ENCODE data around the gene CC2D2A.

Gene CC2D2A

GRCh38 chr4:15469402-15470127, at the start of gene CC2D2A:
TSS of gene CC2D2A (plus strand) at chr4:15469882. CDS start at chr4:15475933, 6,051 bp downstream.
- peak within 1 kb of the TSS; percentile 88 for H3K4me3 ChIP-seq (ENCODE audit: low read depth, low read length)
- no peaks in the 10 kb centered on the region for H3K4me1 ChIP-seq
- H2AFZ ChIP-seq, result peak within 1 kb of the TSS; percentile 73
- no peak within 1 kb of the TSS for H3K9ac ChIP-seq
- peak within 1 kb of the TSS; percentile 88 for H3K4me2 ChIP-seq (ENCODE audit: low read length)
- no peaks in the 10 kb centered on the region for H3K9me3 ChIP-seq (ENCODE audit: control insufficient read depth, low read length)
- H3K27ac ChIP-seq, result peak within 1 kb of the TSS; percentile 47
- H3K79me2 ChIP-seq, result no peaks in the 10 kb centered on the region
- no peaks in the 10 kb centered on the region for H3K36me3 ChIP-seq (ENCODE audit: control insufficient read depth, insufficient read depth, low read length)
- no peaks in the 10 kb centered on the region for H3K27me3 ChIP-seq (ENCODE audit: control insufficient read depth, insufficient read depth, low read length)
- TF ChIP-seq, protein P1, sequence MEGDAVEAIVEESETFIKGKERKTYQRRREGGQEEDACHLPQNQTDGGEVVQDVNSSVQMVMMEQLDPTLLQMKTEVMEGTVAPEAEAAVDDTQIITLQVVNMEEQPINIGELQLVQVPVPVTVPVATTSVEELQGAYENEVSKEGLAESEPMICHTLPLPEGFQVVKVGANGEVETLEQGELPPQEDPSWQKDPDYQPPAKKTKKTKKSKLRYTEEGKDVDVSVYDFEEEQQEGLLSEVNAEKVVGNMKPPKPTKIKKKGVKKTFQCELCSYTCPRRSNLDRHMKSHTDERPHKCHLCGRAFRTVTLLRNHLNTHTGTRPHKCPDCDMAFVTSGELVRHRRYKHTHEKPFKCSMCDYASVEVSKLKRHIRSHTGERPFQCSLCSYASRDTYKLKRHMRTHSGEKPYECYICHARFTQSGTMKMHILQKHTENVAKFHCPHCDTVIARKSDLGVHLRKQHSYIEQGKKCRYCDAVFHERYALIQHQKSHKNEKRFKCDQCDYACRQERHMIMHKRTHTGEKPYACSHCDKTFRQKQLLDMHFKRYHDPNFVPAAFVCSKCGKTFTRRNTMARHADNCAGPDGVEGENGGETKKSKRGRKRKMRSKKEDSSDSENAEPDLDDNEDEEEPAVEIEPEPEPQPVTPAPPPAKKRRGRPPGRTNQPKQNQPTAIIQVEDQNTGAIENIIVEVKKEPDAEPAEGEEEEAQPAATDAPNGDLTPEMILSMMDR (IDR thresholded peaks at IDR 0.05), result no peak

- no peak overlapping the region for H2AFZ ChIP-seq
- H3K36me3 ChIP-seq (ENCODE audit: control insufficient read depth, insufficient read depth, low read length), result no peaks in the 10 kb centered on the region
- H3K27ac ChIP-seq, result no peak overlapping the region
- H3K4me2 ChIP-seq (ENCODE audit: low read length), result no peak overlapping the region
- TF ChIP-seq, protein P1 (IDR thresholded peaks at IDR 0.05), result no peak
- H3K4me1 ChIP-seq, result peaks cover 3% of the 10 kb centered on the region
- H3K9me3 ChIP-seq (ENCODE audit: control insufficient read depth, low read length), result no peaks in the 10 kb centered on the region
- no peaks in the 10 kb centered on the region for H3K27me3 ChIP-seq (ENCODE audit: control insufficient read depth, insufficient read depth, low read length)
- no peak overlapping the region for H3K9ac ChIP-seq
- no peaks in the 10 kb centered on the region for H3K79me2 ChIP-seq
- H3K4me3 ChIP-seq (ENCODE audit: low read depth, low read length), result no peak overlapping the region
These were observed 49.0 kb upstream of the CC2D2A start for GRCh38 chr4:15420642-15421041.

- Histone ChIP-seq H3K27me3 (ENCODE audit: control insufficient read depth, insufficient read depth, low read length) (no peaks in the 10 kb centered on the region), H3K9me3 (ENCODE audit: control insufficient read depth, low read length) (no peaks in the 10 kb centered on the region), H3K4me3 (ENCODE audit: low read depth, low read length) (no peak overlapping the region), H3K4me2 (ENCODE audit: low read length) (no peak overlapping the region), H3K27ac (no peak overlapping the region), H2AFZ (no peak overlapping the region), H3K9ac (no peak overlapping the region), H3K79me2 (no peaks in the 10 kb centered on the region), H3K4me1 (no peaks in the 10 kb centered on the region), H3K36me3 (ENCODE audit: control insufficient read depth, insufficient read depth, low read length) (no peaks in the 10 kb centered on the region)
- TF ChIP-seq, protein P1 (IDR thresholded peaks at IDR 0.05), result no peak
These were observed 46.4 kb upstream of the CC2D2A start for GRCh38 chr4:15423285-15423711.

GRCh38 chr4:15425520-15425919, 44.2 kb upstream of the CC2D2A start:
- Histone ChIP-seq H3K9ac (no peak overlapping the region), H3K27ac (no peak overlapping the region), H3K9me3 (ENCODE audit: control insufficient read depth, low read length) (no peaks in the 10 kb centered on the region), H3K79me2 (no peaks in the 10 kb centered on the region), H3K4me2 (ENCODE audit: low read length) (no peak overlapping the region), H3K4me3 (ENCODE audit: low read depth, low read length) (no peak overlapping the region), H2AFZ (no peak overlapping the region), H3K27me3 (ENCODE audit: control insufficient read depth, insufficient read depth, low read length) (no peaks in the 10 kb centered on the region), H3K36me3 (ENCODE audit: control insufficient read depth, insufficient read depth, low read length) (no peaks in the 10 kb centered on the region), H3K4me1 (no peaks in the 10 kb centered on the region)
- TF ChIP-seq, protein P1 (IDR thresholded peaks at IDR 0.05), result no peak

DNA sequence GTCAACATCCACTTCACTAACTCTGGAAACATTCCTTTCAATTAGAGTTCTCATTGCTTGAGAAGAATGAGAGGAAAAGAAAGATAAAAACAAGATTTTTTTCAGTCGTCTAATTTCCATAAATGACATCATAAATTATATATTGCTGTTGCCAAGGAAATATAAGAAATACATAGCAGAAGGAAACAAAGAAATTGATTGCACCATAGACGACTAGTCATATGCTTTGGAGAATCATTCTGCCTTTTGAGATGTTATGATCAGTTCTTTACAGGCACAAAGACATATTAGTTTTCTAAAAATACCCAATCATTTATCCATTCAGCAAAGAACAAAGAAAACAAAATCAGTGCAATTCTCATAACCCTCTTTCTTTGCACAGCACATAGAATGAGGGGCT, 42.5 kb upstream of the CC2D2A start:
- Histone ChIP-seq H3K4me1 (no peaks in the 10 kb centered on the region), H3K79me2 (no peaks in the 10 kb centered on the region), H3K9me3 (ENCODE audit: control insufficient read depth, low read length) (no peaks in the 10 kb centered on the region), H3K4me2 (ENCODE audit: low read length) (peak overlapping the region; percentile 6), H2AFZ (no peak overlapping the region), H3K27ac (peak overlapping the region; percentile 16), H3K36me3 (ENCODE audit: control insufficient read depth, insufficient read depth, low read length) (no peaks in the 10 kb centered on the region), H3K9ac (no peak overlapping the region), H3K27me3 (ENCODE audit: control insufficient read depth, insufficient read depth, low read length) (no peaks in the 10 kb centered on the region), H3K4me3 (ENCODE audit: low read depth, low read length) (no peak overlapping the region)
- TF ChIP-seq, protein P1 (IDR thresholded peaks at IDR 0.05), result no peak

Measured in parathyroid adenoma (tissue), 2 donors.